Hepatocyte (in vitro differentiated cells): ENCODE measurements around the gene COL4A1. TPM values are rescaled to one million over a fixed set of nuclear protein-coding genes. Genes with fewer than 3 reads are reported as not detected.

ENCODE experiments used
- DNase-seq: peaks from one replicate; pipeline ENCODE4 v3.0.0-alpha.2; 2016; ENCODE audit warnings: low spot score
- H2AFZ ChIP-seq: fragments of 200-600 bp; sonication (generic); 2 replicates; pipeline ENCODE4 v1.6.0; 2016; ENCODE audit warnings: antibody characterized with exemption, mild to moderate bottlenecking
- H3K27ac ChIP-seq: fragments of 200-600 bp; sonication (generic); 2 replicates; pipeline ENCODE4 v1.5.1; 2016; ENCODE audit warnings: mild to moderate bottlenecking
- H3K27me3 ChIP-seq: fragments of 200-600 bp; sonication (generic); 2 replicates; pipeline ENCODE4 v1.6.1; 2016
- H3K36me3 ChIP-seq: fragments of 200-600 bp; sonication (generic); replicated peaks from 2 replicates; pipeline ENCODE4 v1.5.1; 2016; ENCODE audit warnings: low read depth; ENCODE audit not compliant: insufficient read depth
- H3K4me1 ChIP-seq: fragments of 200-600 bp; sonication (generic); 2 replicates; pipeline ENCODE4 v1.5.1; 2016; ENCODE audit warnings: mild to moderate bottlenecking, moderate library complexity; ENCODE audit not compliant: insufficient read depth
- H3K4me2 ChIP-seq: fragments of 200-600 bp; sonication (generic); 2 replicates; pipeline ENCODE4 v1.6.0; 2016
- H3K4me3 ChIP-seq: fragments of 200-600 bp; sonication (generic); 2 replicates; pipeline ENCODE4 v1.5.1; 2016; ENCODE audit warnings: mild to moderate bottlenecking
- H3K79me2 ChIP-seq: fragments of 200-600 bp; sonication (generic); 2 replicates; pipeline ENCODE4 v1.6.0; 2017; ENCODE audit warnings: mild to moderate bottlenecking
- H3K9me2 ChIP-seq: fragments of 200-600 bp; sonication (generic); replicated peaks from 2 replicates; pipeline ENCODE4 v1.6.0; 2017; ENCODE audit warnings: mild to moderate bottlenecking; ENCODE audit not compliant: insufficient read depth
- H3K9me3 ChIP-seq: fragments of 200-600 bp; sonication (generic); 2 replicates; pipeline ENCODE4 v1.5.1; 2016; ENCODE audit warnings: low read depth, mild to moderate bottlenecking
- H4K20me1 ChIP-seq: fragments of 200-600 bp; sonication (generic); 2 replicates; pipeline ENCODE4 v1.6.0; 2016; ENCODE audit warnings: mild to moderate bottlenecking; ENCODE audit not compliant: insufficient read depth, poor library complexity, severe bottlenecking
- EZH2 ChIP-seq: fragments of 200-600 bp; sonication (generic); IDR thresholded peaks from 2 replicates; pipeline ENCODE4 v1.6.1; 2016; ENCODE audit warnings: antibody characterized with exemption, mild to moderate bottlenecking, borderline replicate concordance
- EZH2phosphoT487 ChIP-seq: fragments of 200-600 bp; sonication (generic); IDR thresholded peaks from one replicate; pipeline ENCODE4 v1.6.1; 2018; ENCODE audit warnings: antibody characterized with exemption, mild to moderate bottlenecking, low read depth, moderate library complexity; ENCODE audit not compliant: unreplicated experiment, severe bottlenecking
- WGBS: methylation state at CpG from one replicate; pipeline ENCODE4 v1.1.6; 2016; ENCODE audit warnings: low lambda C conversion rate; ENCODE audit errors: missing lambda C conversion rate; 5-methylcytosine and 5-hydroxymethylcytosine counted together
- polyA plus RNA-seq: library from polyadenylated mRNA; unstranded; fragments of >200 nt; fragmentation: Nextera tagmentation; extraction: Ambion mirVana; gene quantifications from 2 replicates; pipeline ENCODE4 v1.2.1, GENCODE V29; 2016
- total RNA-seq: library from RNA; depleted of rRNA; stranded (reverse); fragments of >200 nt; gene quantifications from 2 replicates; pipeline ENCODE4 v1.2.3, GENCODE V29; 2014
- TF ChIP-seq, protein P1 (sequence below): fragments of 200-600 bp; sonication (generic); IDR thresholded peaks from 2 replicates; pipeline ENCODE4 v1.5.1; 2016; ENCODE audit warnings: antibody characterized with exemption, mild to moderate bottlenecking; ENCODE audit not compliant: poor library complexity

COL4A1 gene
- total and polyA plus RNA-seq, 2 experiments from 2014 or later = 138 to 269 TPM

DNA sequence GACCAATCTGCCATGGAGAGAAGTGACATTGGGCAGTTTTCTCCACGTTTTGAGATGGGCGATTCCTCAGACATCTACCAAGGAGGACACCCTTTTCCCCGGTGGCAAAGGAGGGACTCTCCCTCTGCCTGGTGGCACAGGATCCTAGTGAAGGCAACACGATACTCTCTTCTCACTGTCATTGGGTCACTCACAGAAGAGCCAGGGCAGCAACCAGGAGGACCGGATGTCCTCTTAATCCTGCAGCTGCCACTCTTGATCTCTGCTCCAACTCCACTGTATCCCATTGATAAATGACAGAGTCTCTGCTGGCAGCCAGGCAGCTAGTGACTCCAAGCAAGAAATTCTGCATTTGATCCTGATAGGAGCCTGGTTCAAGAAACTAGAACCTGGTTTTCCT, 42.3 kb upstream of the COL4A1 start:
- no peak overlapping the region for H3K4me3 ChIP-seq
- H3K79me2 ChIP-seq = peaks cover 66% of the 10 kb centered on the region
- DNase-seq = no peak
- H3K27me3 ChIP-seq = no peaks in the 10 kb centered on the region
- H3K9me3 ChIP-seq = no peaks in the 10 kb centered on the region
- no peak overlapping the region for H3K4me2 ChIP-seq
- WGBS = 86% methylated on average over 5 of the region's 5 CpGs
- peaks cover 7% of the 10 kb centered on the region for H3K4me1 ChIP-seq
- TF ChIP-seq, protein P1, sequence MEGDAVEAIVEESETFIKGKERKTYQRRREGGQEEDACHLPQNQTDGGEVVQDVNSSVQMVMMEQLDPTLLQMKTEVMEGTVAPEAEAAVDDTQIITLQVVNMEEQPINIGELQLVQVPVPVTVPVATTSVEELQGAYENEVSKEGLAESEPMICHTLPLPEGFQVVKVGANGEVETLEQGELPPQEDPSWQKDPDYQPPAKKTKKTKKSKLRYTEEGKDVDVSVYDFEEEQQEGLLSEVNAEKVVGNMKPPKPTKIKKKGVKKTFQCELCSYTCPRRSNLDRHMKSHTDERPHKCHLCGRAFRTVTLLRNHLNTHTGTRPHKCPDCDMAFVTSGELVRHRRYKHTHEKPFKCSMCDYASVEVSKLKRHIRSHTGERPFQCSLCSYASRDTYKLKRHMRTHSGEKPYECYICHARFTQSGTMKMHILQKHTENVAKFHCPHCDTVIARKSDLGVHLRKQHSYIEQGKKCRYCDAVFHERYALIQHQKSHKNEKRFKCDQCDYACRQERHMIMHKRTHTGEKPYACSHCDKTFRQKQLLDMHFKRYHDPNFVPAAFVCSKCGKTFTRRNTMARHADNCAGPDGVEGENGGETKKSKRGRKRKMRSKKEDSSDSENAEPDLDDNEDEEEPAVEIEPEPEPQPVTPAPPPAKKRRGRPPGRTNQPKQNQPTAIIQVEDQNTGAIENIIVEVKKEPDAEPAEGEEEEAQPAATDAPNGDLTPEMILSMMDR = no peak
- no peak for TF ChIP-seq EZH2phosphoT487
- no peak for TF ChIP-seq EZH2
- no peaks in the 10 kb centered on the region for H3K9me2 ChIP-seq
- H4K20me1 ChIP-seq = no peaks in the 10 kb centered on the region
- H3K27ac ChIP-seq = no peak overlapping the region
- H3K36me3 ChIP-seq = no peaks in the 10 kb centered on the region
- H2AFZ ChIP-seq = no peak overlapping the region

DNA sequence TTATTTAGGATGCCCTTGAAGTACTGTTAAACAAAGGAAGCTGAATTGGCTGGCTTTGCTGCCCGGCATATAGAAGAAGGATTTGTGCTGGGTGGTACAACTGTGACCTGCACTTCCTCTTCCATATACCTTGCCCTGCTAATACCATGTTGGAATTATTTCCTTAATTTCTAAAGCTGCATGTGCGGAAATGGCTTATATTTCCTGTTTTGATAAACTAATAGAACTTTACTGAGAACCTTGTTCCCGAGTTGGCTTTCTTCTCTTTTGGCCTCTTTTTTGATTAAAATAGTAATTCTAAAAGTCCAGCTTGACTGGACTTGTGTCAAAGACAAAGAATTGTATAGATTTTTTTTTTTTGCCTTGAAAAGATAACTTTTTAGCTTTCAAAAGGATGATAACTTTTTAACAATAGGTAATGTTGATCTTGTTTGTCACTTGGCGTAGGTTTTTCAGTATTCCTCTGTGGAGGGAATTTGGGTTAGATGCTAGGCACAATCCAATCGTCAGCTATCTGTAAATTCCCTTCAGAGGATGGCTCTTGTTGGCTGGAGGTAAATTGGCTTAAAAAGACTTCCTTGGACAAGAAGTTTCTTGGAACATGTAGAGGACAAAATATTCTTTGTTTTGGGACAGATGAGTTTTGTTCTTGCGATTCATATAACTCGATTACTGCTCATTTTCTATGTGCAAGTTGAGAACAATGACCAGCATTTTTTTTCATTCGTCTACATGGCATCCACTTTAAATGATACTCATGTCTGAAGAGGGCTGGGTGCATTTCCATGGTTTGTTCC, 41.5 kb upstream of the COL4A1 start:
- WGBS = 96% methylated on average over 8 of the region's 8 CpGs
- H3K9me3 ChIP-seq = no peaks in the 10 kb centered on the region
- TF ChIP-seq EZH2phosphoT487 = no peak
- TF ChIP-seq, protein P1 = no peak
- TF ChIP-seq EZH2 = no peak
- H4K20me1 ChIP-seq = no peaks in the 10 kb centered on the region
- H3K79me2 ChIP-seq = peaks cover 72% of the 10 kb centered on the region
- peaks cover 4% of the 10 kb centered on the region for H3K4me1 ChIP-seq
- no peak overlapping the region for H3K4me2 ChIP-seq
- no peak for DNase-seq
- H3K4me3 ChIP-seq = no peak overlapping the region
- H3K9me2 ChIP-seq = no peaks in the 10 kb centered on the region
- no peak overlapping the region for H2AFZ ChIP-seq
- no peaks in the 10 kb centered on the region for H3K36me3 ChIP-seq
- no peak overlapping the region for H3K27ac ChIP-seq
- H3K27me3 ChIP-seq = no peaks in the 10 kb centered on the region

DNA sequence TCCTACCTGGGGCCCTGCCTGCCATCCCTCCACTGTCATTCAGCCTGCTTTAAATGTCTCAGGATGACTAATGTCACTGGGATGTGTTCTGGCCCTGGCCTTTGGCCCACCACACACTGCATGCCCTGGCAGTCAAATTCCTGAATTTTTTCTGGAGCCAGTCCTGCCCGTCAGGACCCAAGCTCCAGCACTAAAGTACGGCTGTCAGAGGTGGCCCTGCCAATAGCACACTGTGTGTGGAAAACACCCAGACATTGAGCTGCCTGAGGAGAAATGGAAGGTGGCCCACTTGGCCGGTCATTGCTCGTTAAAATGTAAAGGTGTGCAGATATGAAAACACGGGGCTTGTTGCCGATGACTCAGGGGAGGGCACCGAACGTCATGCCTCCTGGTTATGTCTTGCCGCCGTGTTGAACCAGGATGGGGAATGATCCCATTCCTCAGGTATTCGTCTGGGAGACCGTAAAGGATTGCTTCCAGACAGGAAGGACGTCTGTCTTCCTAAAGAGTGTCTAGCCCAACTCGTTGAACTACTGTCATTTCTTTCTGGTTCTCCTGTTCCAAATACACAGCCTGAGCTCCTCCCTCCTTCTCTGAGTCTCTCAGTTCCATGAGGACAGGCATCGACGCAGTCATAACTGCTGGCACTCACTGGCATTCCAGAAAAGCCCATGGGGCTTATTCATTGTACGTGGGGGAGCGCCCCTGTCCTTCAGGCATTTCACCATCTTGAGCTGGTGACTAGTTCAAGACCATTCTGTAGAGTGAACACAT, 40.8 kb upstream of the COL4A1 start:
- H3K27ac ChIP-seq = no peak overlapping the region
- no peaks in the 10 kb centered on the region for H3K4me1 ChIP-seq
- H3K27me3 ChIP-seq = no peaks in the 10 kb centered on the region
- H3K9me2 ChIP-seq = no peaks in the 10 kb centered on the region
- H3K4me3 ChIP-seq = no peak overlapping the region
- no peak overlapping the region for H2AFZ ChIP-seq
- WGBS = 76% methylated on average over 18 of the region's 18 CpGs
- H3K79me2 ChIP-seq = peaks cover 73% of the 10 kb centered on the region
- H3K36me3 ChIP-seq = no peaks in the 10 kb centered on the region
- DNase-seq = no peak
- TF ChIP-seq EZH2 = no peak
- TF ChIP-seq EZH2phosphoT487 = no peak
- TF ChIP-seq, protein P1 = no peak
- H3K4me2 ChIP-seq = no peak overlapping the region
- no peaks in the 10 kb centered on the region for H3K9me3 ChIP-seq
- H4K20me1 ChIP-seq = no peaks in the 10 kb centered on the region
